Thymus (tissue), 11 donors: ENCODE results near the gene MUL1. TPM values are rescaled to one million over a fixed set of nuclear protein-coding genes. Genes with fewer than 3 reads are reported as not detected.
A peak's percentile ranks its signal among the peaks of the same experiment; 100 is the strongest.

Experiments used
- DNase-seq, 9 donors: peaks; one replicate each; pipeline ENCODE4 v3.0.0-alpha.2; 2013; ENCODE audit warnings: low spot score in 9 of 9, low read depth in 6 of 9, missing footprints in 1 of 9
- H3K27ac ChIP-seq, 2 donors: one replicate each; pipeline ENCODE4 v1.5.1; 2013; ENCODE audit warnings: control low read depth in 1 of 2, low read depth in 1 of 2, low read length in 1 of 2, mild to moderate bottlenecking in 1 of 2, moderate library complexity in 1 of 2
- H3K27me3 ChIP-seq, 2 donors: one replicate each; pipeline ENCODE4 v1.5.1; 2013; ENCODE audit warnings: low read length in 1 of 2; ENCODE audit not compliant: control insufficient read depth in 2 of 2, insufficient read depth in 1 of 2
- H3K36me3 ChIP-seq, 2 donors: one replicate each; pipeline ENCODE4 v1.5.1; 2013; ENCODE audit warnings: low read length in 1 of 2, mild to moderate bottlenecking in 1 of 2, moderate library complexity in 1 of 2; ENCODE audit not compliant: control insufficient read depth in 2 of 2, insufficient read depth in 2 of 2
- H3K4me1 ChIP-seq, 2 donors: one replicate each; pipeline ENCODE4 v1.5.1; 2013; ENCODE audit warnings: low read length in 2 of 2; ENCODE audit not compliant: control insufficient read depth in 2 of 2, insufficient read depth in 2 of 2
- H3K4me3 ChIP-seq, 2 donors: one replicate each; pipeline ENCODE4 v1.5.1; 2013; ENCODE audit warnings: low read length in 2 of 2, control low read depth in 1 of 2, mild to moderate bottlenecking in 1 of 2
- H3K9me3 ChIP-seq, 2 donors: one replicate each; pipeline ENCODE4 v1.5.1; 2013; ENCODE audit warnings: low read length in 1 of 2, mild to moderate bottlenecking in 1 of 2; ENCODE audit not compliant: control insufficient read depth in 2 of 2, insufficient read depth in 1 of 2
- WGBS: extraction: QIAGEN DNeasy Blood & Tissue Kit; methylation state at CpG from one replicate; pipeline ENCODE4 v1.1.7; 2013; 5-methylcytosine and 5-hydroxymethylcytosine counted together
- polyA plus RNA-seq: library from polyadenylated mRNA; stranded (reverse); fragments of 200-250 nt; gene quantifications from one replicate; pipeline ENCODE4 v1.2.3, GENCODE V29; 2013
- total RNA-seq: library from RNA; stranded (reverse); fragments of 120-200 nt; gene quantifications from one replicate; pipeline ENCODE4 v1.2.4, GENCODE V29; 2013
- donor health status: healthy.

MUL1 gene
- total and polyA plus RNA-seq, 2 donors = 9.3 to 14.5 TPM

- peaks cover 0 to 6% of the 10 kb centered on the region in 2 donors for H3K4me1 ChIP-seq
- peaks cover 3 to 5% of the 10 kb centered on the region in 2 donors for H3K36me3 ChIP-seq
- no peak for DNase-seq
- 28% methylated on average over 5 of the region's 5 CpGs for WGBS
- no peak overlapping the region for H3K27ac ChIP-seq
- H3K9me3 ChIP-seq = no peaks in the 10 kb centered on the region
- no peak overlapping the region for H3K4me3 ChIP-seq
- peaks cover 17 to 47% of the 10 kb centered on the region in 2 donors for H3K27me3 ChIP-seq
Observed at GRCh38 chr1:20493309-20493708, 14.6 kb downstream of the MUL1 start.

- H3K27ac ChIP-seq = no peak overlapping the region
Observed at GRCh38 chr1:20492751-20493150, 15.2 kb downstream of the MUL1 start.

GRCh38 chr1:20491866-20492265, 16.1 kb downstream of the MUL1 start:
- WGBS = 70% methylated on average over 7 of the region's 7 CpGs
- H3K4me1 ChIP-seq = peaks cover 0 to 6% of the 10 kb centered on the region in 2 donors
- H3K27ac ChIP-seq = no peak overlapping the region
- no peak overlapping the region for H3K4me3 ChIP-seq
- no peak for DNase-seq
- no peaks in the 10 kb centered on the region for H3K36me3 ChIP-seq
- H3K27me3 ChIP-seq = peaks cover 30 to 62% of the 10 kb centered on the region in 2 donors
- no peaks in the 10 kb centered on the region for H3K9me3 ChIP-seq

More at GRCh38 chr1:20492751-20493150, 15.2 kb downstream of the MUL1 start:
- H3K36me3 ChIP-seq = no peaks in the 10 kb centered on the region
- peaks cover 23 to 53% of the 10 kb centered on the region in 2 donors for H3K27me3 ChIP-seq
- no peak for DNase-seq
- H3K4me1 ChIP-seq = peaks cover 0 to 6% of the 10 kb centered on the region in 2 donors
- no peaks in the 10 kb centered on the region for H3K9me3 ChIP-seq
- WGBS = 74% methylated on average over 7 of the region's 7 CpGs
- no peak overlapping the region for H3K4me3 ChIP-seq

GRCh38 chr1:20491178-20491577, 16.8 kb downstream of the MUL1 start:
- no peak overlapping the region for H3K27ac ChIP-seq
- no peak for DNase-seq
- no peak overlapping the region for H3K4me3 ChIP-seq
- H3K36me3 ChIP-seq = no peaks in the 10 kb centered on the region
- WGBS = 70% methylated on average over 6 of the region's 6 CpGs
- peaks cover 2 to 6% of the 10 kb centered on the region in 2 donors for H3K4me1 ChIP-seq
- H3K27me3 ChIP-seq = peaks cover 37 to 69% of the 10 kb centered on the region in 2 donors
- no peaks in the 10 kb centered on the region for H3K9me3 ChIP-seq

GRCh38 chr1:20487236-20487590, 20.7 kb downstream of the MUL1 start:
- no peak overlapping the region for H3K4me3 ChIP-seq

GRCh38 chr1:20486457-20487235, 21.3 kb downstream of the MUL1 start:
- no peaks in the 10 kb centered on the region for H3K36me3 ChIP-seq
- H3K4me3 ChIP-seq = peak overlapping the region in 1 of 2 donors; percentile 56
- peaks cover 0 to 2% of the 10 kb centered on the region in 2 donors for H3K4me1 ChIP-seq
- peaks cover 77 to 89% of the 10 kb centered on the region in 2 donors for H3K27me3 ChIP-seq
- no peak for DNase-seq
- WGBS = 4% methylated on average over 51 of the region's 51 CpGs
- H3K27ac ChIP-seq = no peak overlapping the region
- H3K9me3 ChIP-seq = no peaks in the 10 kb centered on the region

More at GRCh38 chr1:20487236-20487590, 20.7 kb downstream of the MUL1 start:
- H3K4me1 ChIP-seq = peaks cover 0 to 2% of the 10 kb centered on the region in 2 donors
- H3K27ac ChIP-seq = no peak overlapping the region
- WGBS = 6% methylated on average over 4 of the region's 4 CpGs
- no peak for DNase-seq
- no peaks in the 10 kb centered on the region for H3K36me3 ChIP-seq
- peaks cover 72 to 88% of the 10 kb centered on the region in 2 donors for H3K27me3 ChIP-seq
- H3K9me3 ChIP-seq = no peaks in the 10 kb centered on the region

GRCh38 chr1:20485527-20486456, 22.2 kb downstream of the MUL1 start, which contains the start of gene CAMK2N1:
Gene CAMK2N1 (minus strand): TSS chr1:20486210. CDS start chr1:20485379, 831 bp downstream.
- Histone ChIP-seq H3K27me3 (peaks cover 81 to 90% of the 10 kb centered on the region in 2 donors), H3K9me3 (no peaks in the 10 kb centered on the region), H3K4me1 (peaks cover 0 to 2% of the 10 kb centered on the region in 2 donors), H3K36me3 (no peaks in the 10 kb centered on the region), H3K4me3 (peak within 1 kb of the TSS in 1 of 2 donors; percentile 56), H3K27ac (no peak within 1 kb of the TSS)
- 1% methylated on average over 104 of the region's 104 CpGs for WGBS
- no peak for DNase-seq

- Histone ChIP-seq H3K27ac (no peak overlapping the region), H3K27me3 (peaks cover 79 to 94% of the 10 kb centered on the region in 2 donors), H3K4me3 (peak overlapping the region in 1 of 2 donors; percentile 56), H3K36me3 (no peaks in the 10 kb centered on the region), H3K9me3 (no peaks in the 10 kb centered on the region), H3K4me1 (peaks cover 0 to 2% of the 10 kb centered on the region in 2 donors)
- DNase-seq = no peak
- 4% methylated on average over 89 of the region's 89 CpGs for WGBS
Observed at GRCh38 chr1:20484519-20485462, 23.2 kb downstream of the MUL1 start.
